ENCODE measurements around the gene SLC24A4.

GRCh38 chr14:92373336-92373735 is 50.4 kb downstream of the SLC24A4 start:
- no peak for TF ChIP-seq POLR2A (IDR thresholded peaks at IDR 0.05; ENCODE audit: low read length)
- no peak for TF ChIP-seq GATA1 (IDR thresholded peaks at IDR 0.05; ENCODE audit: low read depth, low read length)
